ENCODE data around the gene MDM4. TPM values are rescaled to one million over a fixed set of nuclear protein-coding genes. Genes with fewer than 3 reads are reported as not detected.

MDM4 gene
- total RNA-seq, 1 donor from 2014 or later: 92.5 TPM

GRCh38 chr1:204605791-204606190 lies 89.6 kb downstream of the MDM4 start:
- Mint-ChIP-seq H3K36me3 (ENCODE audit: low read depth) (no peaks in the 10 kb centered on the region), H3K27me3 (ENCODE audit: low read depth) (no peaks in the 10 kb centered on the region), H3K9me3 (no peaks in the 10 kb centered on the region), H3K27ac (ENCODE audit: unreplicated experiment) (no peak overlapping the region), H3K4me1 (peaks cover 16% of the 10 kb centered on the region), H3K4me3 (no peak overlapping the region)
- DNase-seq (ENCODE audit: low read depth, low spot score): no peak
- TF ChIP-seq CTCF (conservative IDR thresholded peaks at IDR 0.05): no peak

Other genes starting within 250 kb of the MDM4 start
- 4.0 and 4.5 TPM in 2 replicates for gene PLEKHA6, start 156.5 kb upstream of the MDM4 start, total RNA-seq
- 45.8 and 46.6 TPM in 2 replicates for gene PPP1R15B, start 104.6 kb upstream of the MDM4 start, total RNA-seq
- gene PIK3C2B, start 21.6 kb upstream of the MDM4 start, total RNA-seq: 70.5 and 71.7 TPM in 2 replicates
- gene LRRN2, start 169.3 kb downstream of the MDM4 start, total RNA-seq: 4.5 and 5.0 TPM in 2 replicates